ENCODE measurements around the gene ATF2.

ATF2 gene

DNA sequence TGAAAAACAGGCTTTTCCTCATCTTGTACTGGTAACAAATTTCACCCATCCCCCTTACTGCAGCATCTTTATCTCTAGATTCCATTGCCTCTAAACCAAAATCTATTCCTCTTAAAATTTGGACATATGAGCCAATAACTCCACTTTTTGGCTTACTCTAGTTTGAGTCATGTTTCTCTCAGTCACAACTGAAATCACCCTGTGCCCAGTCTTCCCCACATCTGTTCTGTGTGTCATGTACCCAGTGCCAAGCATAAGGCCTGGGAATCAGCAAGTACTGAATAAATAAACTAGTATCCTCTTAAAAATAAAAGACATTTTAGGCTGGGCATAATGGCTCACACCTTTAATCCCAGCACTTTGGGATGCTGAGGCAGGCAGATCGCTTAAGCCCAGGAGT is 142.1 kb downstream of the ATF2 start:
- DNase-seq (ENCODE audit: low read depth): no peak

- no peak for DNase-seq (ENCODE audit: low read depth)
Measured at GRCh38 chr2:175025233-175025632, 142.8 kb downstream of the ATF2 start.

GRCh38 chr2:175022923-175023322 is 145.1 kb downstream of the ATF2 start:
- DNase-seq (ENCODE audit: low read depth): no peak
